Hepatocyte (in vitro differentiated cells): ENCODE data around the gene SMCP. TPM values are rescaled to one million over a fixed set of nuclear protein-coding genes. Genes with fewer than 3 reads are reported as not detected.

Experiments used
- DNase-seq: peaks from one replicate; pipeline ENCODE4 v3.0.0-alpha.2; 2016; ENCODE audit warnings: low spot score
- H2AFZ ChIP-seq: fragments of 200-600 bp; sonication (generic); 2 replicates; pipeline ENCODE4 v1.6.0; 2016; ENCODE audit warnings: antibody characterized with exemption, mild to moderate bottlenecking
- H3K27ac ChIP-seq: fragments of 200-600 bp; sonication (generic); 2 replicates; pipeline ENCODE4 v1.5.1; 2016; ENCODE audit warnings: mild to moderate bottlenecking
- H3K27me3 ChIP-seq: fragments of 200-600 bp; sonication (generic); 2 replicates; pipeline ENCODE4 v1.6.1; 2016
- H3K36me3 ChIP-seq: fragments of 200-600 bp; sonication (generic); replicated peaks from 2 replicates; pipeline ENCODE4 v1.5.1; 2016; ENCODE audit warnings: low read depth; ENCODE audit not compliant: insufficient read depth
- H3K4me1 ChIP-seq: fragments of 200-600 bp; sonication (generic); 2 replicates; pipeline ENCODE4 v1.5.1; 2016; ENCODE audit warnings: mild to moderate bottlenecking, moderate library complexity; ENCODE audit not compliant: insufficient read depth
- H3K4me2 ChIP-seq: fragments of 200-600 bp; sonication (generic); 2 replicates; pipeline ENCODE4 v1.6.0; 2016
- H3K4me3 ChIP-seq: fragments of 200-600 bp; sonication (generic); 2 replicates; pipeline ENCODE4 v1.5.1; 2016; ENCODE audit warnings: mild to moderate bottlenecking
- H3K79me2 ChIP-seq: fragments of 200-600 bp; sonication (generic); 2 replicates; pipeline ENCODE4 v1.6.0; 2017; ENCODE audit warnings: mild to moderate bottlenecking
- H3K9me2 ChIP-seq: fragments of 200-600 bp; sonication (generic); replicated peaks from 2 replicates; pipeline ENCODE4 v1.6.0; 2017; ENCODE audit warnings: mild to moderate bottlenecking; ENCODE audit not compliant: insufficient read depth
- H3K9me3 ChIP-seq: fragments of 200-600 bp; sonication (generic); 2 replicates; pipeline ENCODE4 v1.5.1; 2016; ENCODE audit warnings: low read depth, mild to moderate bottlenecking
- H4K20me1 ChIP-seq: fragments of 200-600 bp; sonication (generic); 2 replicates; pipeline ENCODE4 v1.6.0; 2016; ENCODE audit warnings: mild to moderate bottlenecking; ENCODE audit not compliant: insufficient read depth, poor library complexity, severe bottlenecking
- CTCF ChIP-seq: fragments of 200-600 bp; sonication (generic); IDR thresholded peaks from 2 replicates; pipeline ENCODE4 v1.5.1; 2016; ENCODE audit warnings: antibody characterized with exemption, mild to moderate bottlenecking; ENCODE audit not compliant: poor library complexity
- EZH2 ChIP-seq: fragments of 200-600 bp; sonication (generic); IDR thresholded peaks from 2 replicates; pipeline ENCODE4 v1.6.1; 2016; ENCODE audit warnings: antibody characterized with exemption, mild to moderate bottlenecking, borderline replicate concordance
- EZH2phosphoT487 ChIP-seq: fragments of 200-600 bp; sonication (generic); IDR thresholded peaks from one replicate; pipeline ENCODE4 v1.6.1; 2018; ENCODE audit warnings: antibody characterized with exemption, mild to moderate bottlenecking, low read depth, moderate library complexity; ENCODE audit not compliant: unreplicated experiment, severe bottlenecking
- WGBS: methylation state at CpG from one replicate; pipeline ENCODE4 v1.1.6; 2016; ENCODE audit warnings: low lambda C conversion rate; ENCODE audit errors: missing lambda C conversion rate; 5-methylcytosine and 5-hydroxymethylcytosine counted together
- polyA plus RNA-seq: library from polyadenylated mRNA; unstranded; fragments of >200 nt; fragmentation: Nextera tagmentation; extraction: Ambion mirVana; gene quantifications from 2 replicates; pipeline ENCODE4 v1.2.1, GENCODE V29; 2016
- total RNA-seq: library from RNA; depleted of rRNA; stranded (reverse); fragments of >200 nt; gene quantifications from 2 replicates; pipeline ENCODE4 v1.2.3, GENCODE V29; 2014

The SMCP gene
- total and polyA plus RNA-seq, 2 experiments from 2014 or later, result not detected

- no peak overlapping the region for H2AFZ ChIP-seq
- H3K27ac ChIP-seq, result no peak overlapping the region
- no peaks in the 10 kb centered on the region for H4K20me1 ChIP-seq
- H3K79me2 ChIP-seq, result no peaks in the 10 kb centered on the region
- H3K9me3 ChIP-seq, result peaks cover 6% of the 10 kb centered on the region
- H3K9me2 ChIP-seq, result no peaks in the 10 kb centered on the region
- no peak overlapping the region for H3K4me3 ChIP-seq
- H3K4me1 ChIP-seq, result no peaks in the 10 kb centered on the region
- 89% methylated on average over 1 of the region's 1 CpG for WGBS
- DNase-seq, result no peak
- H3K27me3 ChIP-seq, result no peaks in the 10 kb centered on the region
- no peaks in the 10 kb centered on the region for H3K36me3 ChIP-seq
- no peak for TF ChIP-seq CTCF
- no peak overlapping the region for H3K4me2 ChIP-seq
Measured at GRCh38 chr1:152888126-152888525, 10.0 kb downstream of the SMCP start.

- DNase-seq, result no peak
- Histone ChIP-seq H3K79me2 (no peaks in the 10 kb centered on the region), H3K4me3 (no peak overlapping the region), H2AFZ (no peak overlapping the region), H3K9me3 (no peaks in the 10 kb centered on the region), H4K20me1 (no peaks in the 10 kb centered on the region), H3K9me2 (no peaks in the 10 kb centered on the region), H3K27ac (no peak overlapping the region), H3K4me2 (no peak overlapping the region), H3K4me1 (no peaks in the 10 kb centered on the region), H3K27me3 (no peaks in the 10 kb centered on the region), H3K36me3 (no peaks in the 10 kb centered on the region)
- 62% methylated on average over 4 of the region's 4 CpGs for WGBS
- no peak for TF ChIP-seq EZH2
- no peak for TF ChIP-seq CTCF
Measured at GRCh38 chr1:152899027-152899426, 20.9 kb downstream of the SMCP start.

- TF ChIP-seq CTCF (no peak), EZH2 (no peak), EZH2phosphoT487 (no peak)
- Histone ChIP-seq H4K20me1 (no peaks in the 10 kb centered on the region), H2AFZ (no peak overlapping the region), H3K4me1 (no peaks in the 10 kb centered on the region), H3K4me3 (no peak overlapping the region), H3K9me3 (no peaks in the 10 kb centered on the region), H3K27me3 (no peaks in the 10 kb centered on the region), H3K27ac (no peak overlapping the region), H3K4me2 (no peak overlapping the region), H3K36me3 (no peaks in the 10 kb centered on the region), H3K79me2 (no peaks in the 10 kb centered on the region), H3K9me2 (no peaks in the 10 kb centered on the region)
- DNase-seq, result no peak
- 56% methylated on average over 2 of the region's 2 CpGs for WGBS
Measured at GRCh38 chr1:152899883-152900282, 21.8 kb downstream of the SMCP start.

GRCh38 chr1:152901631-152902030 lies 23.5 kb downstream of the SMCP start:
- TF ChIP-seq EZH2 (no peak), EZH2phosphoT487 (no peak), CTCF (no peak)
- 58% methylated on average over 5 of the region's 5 CpGs for WGBS

More at GRCh38 chr1:152901631-152902030, 23.5 kb downstream of the SMCP start:
- Histone ChIP-seq H3K9me3 (no peaks in the 10 kb centered on the region), H3K4me2 (no peak overlapping the region), H3K4me3 (no peak overlapping the region), H3K27me3 (no peaks in the 10 kb centered on the region), H3K4me1 (no peaks in the 10 kb centered on the region), H3K36me3 (no peaks in the 10 kb centered on the region), H2AFZ (no peak overlapping the region), H3K27ac (no peak overlapping the region), H3K9me2 (no peaks in the 10 kb centered on the region), H4K20me1 (no peaks in the 10 kb centered on the region), H3K79me2 (no peaks in the 10 kb centered on the region)
- no peak for DNase-seq
